ENCODE results near the gene VOPP1. TPM values are rescaled to one million over a fixed set of nuclear protein-coding genes. Genes with fewer than 3 reads are reported as not detected.

VOPP1 gene
- total and polyA plus RNA-seq, 2 of the 13 experiments (the other 11 are each of a cell fraction or from before 2014, with no cell fraction given) = 21.8 to 55.3 TPM

DNA sequence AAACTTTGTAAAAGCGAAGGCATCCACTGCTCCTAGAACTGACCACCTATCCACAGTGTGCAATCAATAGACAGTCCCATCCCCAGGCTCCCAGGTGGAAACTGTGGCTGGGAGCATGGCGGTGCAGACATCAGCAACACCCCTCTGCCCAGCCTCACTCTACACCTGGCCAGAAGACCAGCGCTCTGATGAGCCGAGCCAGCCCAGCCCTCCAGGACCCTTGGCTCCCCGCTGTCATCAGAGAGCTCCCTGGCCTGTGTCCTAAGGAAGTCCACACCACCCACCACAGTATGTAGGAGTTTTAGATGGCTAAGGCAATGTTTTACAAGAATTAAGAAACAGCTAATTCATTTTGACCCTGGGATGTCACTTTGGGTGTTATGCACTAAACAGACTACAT, 81.0 kb downstream of the VOPP1 start:
- Histone ChIP-seq H3K9me3 (ENCODE audit: low read length) (no peaks in the 10 kb centered on the region), H3K9ac (ENCODE audit: insufficient read depth, low read depth, low read length) (no peak overlapping the region), H3K4me2 (ENCODE audit: low read depth, low read length) (no peak overlapping the region), H3K4me3 (replicated peaks in 1 of 3; ENCODE audit: insufficient read depth in 1 of 3, low read depth in 2 of 3, low read length in 3 of 3) (no peak overlapping the region), H3K36me3 (replicated peaks in 1 of 2; ENCODE audit: control insufficient read depth in 1 of 2, insufficient read depth in 2 of 2, low read length in 2 of 2) (peaks cover 11 to 53% of the 10 kb centered on the region in 2 experiments), H3K4me1 (ENCODE audit: insufficient read depth, low read length) (no peaks in the 10 kb centered on the region), H3K79me2 (ENCODE audit: insufficient read depth, low read length) (no peaks in the 10 kb centered on the region), H3K27ac (ENCODE audit: extremely low read length, insufficient read depth, low read length) (no peak overlapping the region), H4K20me1 (ENCODE audit: insufficient read depth, low read length) (no peaks in the 10 kb centered on the region), H2AFZ (ENCODE audit: low read length) (no peak overlapping the region), H3K27me3 (ENCODE audit: control insufficient read depth in 1 of 2, insufficient read depth in 2 of 2, low read length in 2 of 2) (no peaks in the 10 kb centered on the region)
- ChIA-PET CTCF (ENCODE audit: low intra/inter-chr PET ratio, low total read pairs) (no interaction called here), POLR2A (no interaction called here)
- ATAC-seq = no peak
- TF ChIP-seq, protein P1, sequence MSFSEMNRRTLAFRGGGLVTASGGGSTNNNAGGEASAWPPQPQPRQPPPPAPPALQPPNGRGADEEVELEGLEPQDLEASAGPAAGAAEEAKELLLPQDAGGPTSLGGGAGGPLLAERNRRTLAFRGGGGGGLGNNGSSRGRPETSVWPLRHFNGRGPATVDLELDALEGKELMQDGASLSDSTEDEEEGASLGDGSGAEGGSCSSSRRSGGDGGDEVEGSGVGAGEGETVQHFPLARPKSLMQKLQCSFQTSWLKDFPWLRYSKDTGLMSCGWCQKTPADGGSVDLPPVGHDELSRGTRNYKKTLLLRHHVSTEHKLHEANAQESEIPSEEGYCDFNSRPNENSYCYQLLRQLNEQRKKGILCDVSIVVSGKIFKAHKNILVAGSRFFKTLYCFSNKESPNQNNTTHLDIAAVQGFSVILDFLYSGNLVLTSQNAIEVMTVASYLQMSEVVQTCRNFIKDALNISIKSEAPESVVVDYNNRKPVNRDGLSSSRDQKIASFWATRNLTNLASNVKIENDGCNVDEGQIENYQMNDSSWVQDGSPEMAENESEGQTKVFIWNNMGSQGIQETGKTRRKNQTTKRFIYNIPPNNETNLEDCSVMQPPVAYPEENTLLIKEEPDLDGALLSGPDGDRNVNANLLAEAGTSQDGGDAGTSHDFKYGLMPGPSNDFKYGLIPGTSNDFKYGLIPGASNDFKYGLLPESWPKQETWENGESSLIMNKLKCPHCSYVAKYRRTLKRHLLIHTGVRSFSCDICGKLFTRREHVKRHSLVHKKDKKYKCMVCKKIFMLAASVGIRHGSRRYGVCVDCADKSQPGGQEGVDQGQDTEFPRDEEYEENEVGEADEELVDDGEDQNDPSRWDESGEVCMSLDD (CRISPR knock-in tag; IDR thresholded peaks at IDR 0.05; ENCODE audit: borderline replicate concordance) = no peak
- TF ChIP-seq NR2F2 (IDR thresholded peaks at IDR 0.05; ENCODE audit: borderline replicate concordance, low read depth) = no peak
- no peak for TF ChIP-seq DDIT3 (CRISPR knock-in tag; IDR thresholded peaks at IDR 0.05)
- no peak for DNase-seq (ENCODE audit: low spot score)
- no TSS peak for BruUV-seq (replicated peaks)
- FAIRE-seq = no peak
- 87% methylated on average over 2 of the region's 5 CpGs for WGBS (ENCODE audit: low lambda C conversion rate)
- intact Hi-C loops (cut with micrococcal nuclease; ENCODE audit: unreplicated experiment) (no loop called here), in situ Hi-C loops (cut with HindIII; ENCODE audit: extremely low pct_ligation_motif_present, low pct_unique_long_range_greater_than_20kb) (no loop called here)

DNA sequence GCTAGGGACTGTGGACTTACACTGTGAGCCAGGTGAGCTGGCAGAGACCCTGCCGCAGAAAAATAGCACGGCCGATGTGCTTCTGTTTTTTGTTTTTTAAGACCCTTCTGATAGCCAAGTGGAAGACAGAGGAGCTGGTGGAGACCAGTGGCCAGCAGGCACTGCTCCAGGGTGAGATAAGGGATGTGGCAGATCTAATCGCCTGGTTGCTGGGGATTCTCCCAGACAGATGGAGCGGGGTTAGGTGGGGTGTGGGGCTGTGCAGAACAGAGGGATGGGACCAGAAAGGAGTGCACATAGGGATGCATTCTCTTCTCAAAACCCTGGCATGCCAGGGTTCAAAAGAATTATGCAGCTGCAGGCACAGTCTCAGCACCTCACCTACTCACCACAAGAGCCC, 82.2 kb downstream of the VOPP1 start:
- Histone ChIP-seq H3K27me3 (ENCODE audit: control insufficient read depth in 1 of 2, insufficient read depth in 2 of 2, low read length in 2 of 2) (no peaks in the 10 kb centered on the region), H3K9me3 (ENCODE audit: low read length) (no peaks in the 10 kb centered on the region), H4K20me1 (ENCODE audit: insufficient read depth, low read length) (no peaks in the 10 kb centered on the region), H3K4me3 (replicated peaks in 1 of 3; ENCODE audit: insufficient read depth in 1 of 3, low read depth in 2 of 3, low read length in 3 of 3) (no peak overlapping the region), H3K36me3 (replicated peaks in 1 of 2; ENCODE audit: control insufficient read depth in 1 of 2, insufficient read depth in 2 of 2, low read length in 2 of 2) (peaks cover 16 to 46% of the 10 kb centered on the region in 2 experiments), H2AFZ (ENCODE audit: low read length) (no peak overlapping the region), H3K4me1 (ENCODE audit: insufficient read depth, low read length) (no peaks in the 10 kb centered on the region), H3K4me2 (ENCODE audit: low read depth, low read length) (no peak overlapping the region), H3K9ac (ENCODE audit: insufficient read depth, low read depth, low read length) (no peak overlapping the region), H3K79me2 (ENCODE audit: insufficient read depth, low read length) (no peaks in the 10 kb centered on the region), H3K27ac (ENCODE audit: extremely low read length, insufficient read depth, low read length) (no peak overlapping the region)
- POLR2A ChIA-PET = no interaction called here
- 93% methylated on average over 5 of the region's 5 CpGs for WGBS (ENCODE audit: low lambda C conversion rate)
- FAIRE-seq (no peak), ATAC-seq (no peak), DNase-seq (ENCODE audit: low spot score) (no peak)
- CTCF ChIA-PET (ENCODE audit: low intra/inter-chr PET ratio, low total read pairs) = no interaction called here
- intact Hi-C loops (cut with micrococcal nuclease; ENCODE audit: unreplicated experiment) (no loop called here), in situ Hi-C loops (cut with HindIII; ENCODE audit: extremely low pct_ligation_motif_present, low pct_unique_long_range_greater_than_20kb) (no loop called here)
- no TSS peak for BruUV-seq (replicated peaks)
- no peak for TF ChIP-seq ZNF496 (CRISPR knock-in tag; IDR thresholded peaks at IDR 0.05; ENCODE audit: insufficient replicate concordance)
- TF ChIP-seq, protein P2, sequence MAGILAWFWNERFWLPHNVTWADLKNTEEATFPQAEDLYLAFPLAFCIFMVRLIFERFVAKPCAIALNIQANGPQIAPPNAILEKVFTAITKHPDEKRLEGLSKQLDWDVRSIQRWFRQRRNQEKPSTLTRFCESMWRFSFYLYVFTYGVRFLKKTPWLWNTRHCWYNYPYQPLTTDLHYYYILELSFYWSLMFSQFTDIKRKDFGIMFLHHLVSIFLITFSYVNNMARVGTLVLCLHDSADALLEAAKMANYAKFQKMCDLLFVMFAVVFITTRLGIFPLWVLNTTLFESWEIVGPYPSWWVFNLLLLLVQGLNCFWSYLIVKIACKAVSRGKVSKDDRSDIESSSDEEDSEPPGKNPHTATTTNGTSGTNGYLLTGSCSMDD (CRISPR knock-in tag; IDR thresholded peaks at IDR 0.05) = no peak
- TF ChIP-seq FOXK1 (CRISPR knock-in tag; IDR thresholded peaks at IDR 0.05; ENCODE audit: borderline replicate concordance, low read depth) = no peak
- no peak for TF ChIP-seq TCF7 (IDR thresholded peaks at IDR 0.05; ENCODE audit: low read depth)
- TF ChIP-seq ZNF747 (CRISPR knock-in tag; IDR thresholded peaks at IDR 0.05; ENCODE audit: borderline replicate concordance) = no peak
- TF ChIP-seq ZNF563 (CRISPR knock-in tag; IDR thresholded peaks at IDR 0.05) = no peak
- TF ChIP-seq PHB2 (IDR thresholded peaks at IDR 0.05; ENCODE audit: partially characterized antibody) = no peak
- no peak for TF ChIP-seq ZNF713 (CRISPR knock-in tag; IDR thresholded peaks at IDR 0.05)
- TF ChIP-seq CBX2 (IDR thresholded peaks at IDR 0.05; ENCODE audit: low read depth, low read length) = no peak
- no peak for TF ChIP-seq CBX2 (CRISPR knock-in tag; IDR thresholded peaks at IDR 0.05; ENCODE audit: low read depth)
- no peak for TF ChIP-seq ZBTB21 (CRISPR knock-in tag; IDR thresholded peaks at IDR 0.05)
- TF ChIP-seq SRSF9 (IDR thresholded peaks at IDR 0.05; ENCODE audit: borderline replicate concordance, insufficient read depth, low read depth, low read length, poor library complexity, severe bottlenecking) = no peak

Measured in HepG2 (cell line).